Measurements from ENCODE around the gene CEBPA.

DNA sequence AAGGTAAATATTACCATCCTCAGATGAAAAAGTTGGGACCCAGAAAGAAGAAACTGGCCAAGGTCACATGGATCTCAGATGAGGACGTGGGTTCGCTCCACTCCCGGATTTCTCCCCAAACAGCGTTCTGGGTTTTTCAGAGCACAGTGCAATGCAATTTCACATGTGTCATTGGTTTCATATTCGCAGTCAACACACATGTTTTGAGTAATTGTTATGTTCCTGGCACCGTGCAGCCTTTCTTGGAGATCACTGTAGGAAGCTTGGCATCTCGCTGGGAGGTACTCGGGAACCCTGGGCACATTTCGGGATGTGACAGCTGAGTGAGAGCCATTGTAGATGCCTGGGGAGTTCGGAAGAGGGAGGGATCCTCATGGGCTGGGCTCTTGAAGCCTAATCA lies 45.0 kb upstream of the CEBPA start:
- TF ChIP-seq, protein P1, sequence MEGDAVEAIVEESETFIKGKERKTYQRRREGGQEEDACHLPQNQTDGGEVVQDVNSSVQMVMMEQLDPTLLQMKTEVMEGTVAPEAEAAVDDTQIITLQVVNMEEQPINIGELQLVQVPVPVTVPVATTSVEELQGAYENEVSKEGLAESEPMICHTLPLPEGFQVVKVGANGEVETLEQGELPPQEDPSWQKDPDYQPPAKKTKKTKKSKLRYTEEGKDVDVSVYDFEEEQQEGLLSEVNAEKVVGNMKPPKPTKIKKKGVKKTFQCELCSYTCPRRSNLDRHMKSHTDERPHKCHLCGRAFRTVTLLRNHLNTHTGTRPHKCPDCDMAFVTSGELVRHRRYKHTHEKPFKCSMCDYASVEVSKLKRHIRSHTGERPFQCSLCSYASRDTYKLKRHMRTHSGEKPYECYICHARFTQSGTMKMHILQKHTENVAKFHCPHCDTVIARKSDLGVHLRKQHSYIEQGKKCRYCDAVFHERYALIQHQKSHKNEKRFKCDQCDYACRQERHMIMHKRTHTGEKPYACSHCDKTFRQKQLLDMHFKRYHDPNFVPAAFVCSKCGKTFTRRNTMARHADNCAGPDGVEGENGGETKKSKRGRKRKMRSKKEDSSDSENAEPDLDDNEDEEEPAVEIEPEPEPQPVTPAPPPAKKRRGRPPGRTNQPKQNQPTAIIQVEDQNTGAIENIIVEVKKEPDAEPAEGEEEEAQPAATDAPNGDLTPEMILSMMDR (IDR thresholded peaks at IDR 0.05): no peak
- no peak for TF ChIP-seq EP300 (IDR thresholded peaks at IDR 0.05)

Measured in suprapubic skin (tissue), 3 donors.